ENCODE measurements around the gene TANK. TPM values are rescaled to one million over a fixed set of nuclear protein-coding genes. Genes with fewer than 3 reads are reported as not detected.

TANK gene
- total RNA-seq, 1 donor from 2014 or later = 18.4 TPM

DNA sequence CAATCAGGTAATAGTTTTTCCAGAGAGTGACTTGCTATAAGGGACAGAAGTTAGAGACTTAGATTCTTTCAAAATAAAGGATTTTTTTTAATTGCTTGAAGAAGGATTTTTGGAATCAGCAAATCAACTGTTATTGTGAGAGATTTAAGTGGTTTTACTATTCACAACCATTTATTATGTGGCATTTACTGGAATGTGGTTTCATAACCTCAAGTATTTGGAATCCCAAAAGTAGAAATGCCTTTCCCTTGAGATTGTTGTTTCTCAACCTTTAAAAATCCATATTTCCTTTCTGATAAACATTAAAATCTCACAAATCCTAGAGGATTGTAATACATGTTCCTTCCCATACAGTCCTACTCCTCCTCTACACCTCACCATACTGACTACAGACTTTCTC is 5.0 kb downstream of the TANK start:
- H3K36me3 ChIP-seq = peaks cover 6 to 13% of the 10 kb centered on the region in 2 donors
- H3K4me3 ChIP-seq = no peak overlapping the region
- H3K27ac ChIP-seq = no peak overlapping the region
- DNase-seq (ENCODE audit: low spot score in 2 of 2) = no peak
- peaks cover 0 to 30% of the 10 kb centered on the region in 2 donors for H3K4me1 ChIP-seq
- intact Hi-C loops (cut with DNase I) = no loop called here
- H3K27me3 ChIP-seq = no peaks in the 10 kb centered on the region
- TF ChIP-seq, protein P1, sequence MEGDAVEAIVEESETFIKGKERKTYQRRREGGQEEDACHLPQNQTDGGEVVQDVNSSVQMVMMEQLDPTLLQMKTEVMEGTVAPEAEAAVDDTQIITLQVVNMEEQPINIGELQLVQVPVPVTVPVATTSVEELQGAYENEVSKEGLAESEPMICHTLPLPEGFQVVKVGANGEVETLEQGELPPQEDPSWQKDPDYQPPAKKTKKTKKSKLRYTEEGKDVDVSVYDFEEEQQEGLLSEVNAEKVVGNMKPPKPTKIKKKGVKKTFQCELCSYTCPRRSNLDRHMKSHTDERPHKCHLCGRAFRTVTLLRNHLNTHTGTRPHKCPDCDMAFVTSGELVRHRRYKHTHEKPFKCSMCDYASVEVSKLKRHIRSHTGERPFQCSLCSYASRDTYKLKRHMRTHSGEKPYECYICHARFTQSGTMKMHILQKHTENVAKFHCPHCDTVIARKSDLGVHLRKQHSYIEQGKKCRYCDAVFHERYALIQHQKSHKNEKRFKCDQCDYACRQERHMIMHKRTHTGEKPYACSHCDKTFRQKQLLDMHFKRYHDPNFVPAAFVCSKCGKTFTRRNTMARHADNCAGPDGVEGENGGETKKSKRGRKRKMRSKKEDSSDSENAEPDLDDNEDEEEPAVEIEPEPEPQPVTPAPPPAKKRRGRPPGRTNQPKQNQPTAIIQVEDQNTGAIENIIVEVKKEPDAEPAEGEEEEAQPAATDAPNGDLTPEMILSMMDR (IDR thresholded peaks at IDR 0.05) = no peak
- H3K9me3 ChIP-seq = no peaks in the 10 kb centered on the region

GRCh38 chr2:161165811-161166210 is 5.6 kb downstream of the TANK start:
- H3K27me3 ChIP-seq = no peaks in the 10 kb centered on the region
- peaks cover 6 to 13% of the 10 kb centered on the region in 2 donors for H3K36me3 ChIP-seq
- H3K9me3 ChIP-seq = no peaks in the 10 kb centered on the region
- DNase-seq (ENCODE audit: low spot score in 2 of 2) = no peak
- TF ChIP-seq, protein P1 (IDR thresholded peaks at IDR 0.05) = no peak
- intact Hi-C loops (cut with DNase I) = no loop called here
- H3K4me1 ChIP-seq = peaks cover 0 to 34% of the 10 kb centered on the region in 2 donors
- H3K27ac ChIP-seq = no peak overlapping the region
- H3K4me3 ChIP-seq = no peak overlapping the region

GRCh38 chr2:161166538-161167409 is 6.5 kb downstream of the TANK start:
- H3K9me3 ChIP-seq = no peaks in the 10 kb centered on the region
- peaks cover 6 to 13% of the 10 kb centered on the region in 2 donors for H3K36me3 ChIP-seq
- H3K4me3 ChIP-seq = no peak overlapping the region
- no peak for DNase-seq (ENCODE audit: low spot score in 2 of 2)
- peaks cover 0 to 37% of the 10 kb centered on the region in 2 donors for H3K4me1 ChIP-seq
- H3K27me3 ChIP-seq = no peaks in the 10 kb centered on the region
- TF ChIP-seq, protein P1 (IDR thresholded peaks at IDR 0.05) = no peak
- no peak overlapping the region for H3K27ac ChIP-seq
- intact Hi-C loops (cut with DNase I) = no loop called here

- Histone ChIP-seq H3K9me3 (no peaks in the 10 kb centered on the region), H3K4me1 (peaks cover 0 to 22% of the 10 kb centered on the region in 2 donors), H3K27ac (no peak overlapping the region), H3K4me3 (no peak overlapping the region), H3K27me3 (no peaks in the 10 kb centered on the region), H3K36me3 (no peaks in the 10 kb centered on the region)
- TF ChIP-seq, protein P1 (IDR thresholded peaks at IDR 0.05) = no peak
- intact Hi-C loops (cut with DNase I) = no loop called here
- DNase-seq (ENCODE audit: low spot score in 2 of 2) = no peak
Observed at GRCh38 chr2:161169335-161169734, 9.1 kb downstream of the TANK start.

GRCh38 chr2:161170377-161170776 is 10.1 kb downstream of the TANK start:
- TF ChIP-seq, protein P1 (IDR thresholded peaks at IDR 0.05) = no peak
- no peaks in the 10 kb centered on the region for H3K27me3 ChIP-seq
- H3K27ac ChIP-seq = no peak overlapping the region
- intact Hi-C loops (cut with DNase I) = no loop called here
- peaks cover 0 to 16% of the 10 kb centered on the region in 2 donors for H3K4me1 ChIP-seq
- H3K36me3 ChIP-seq = peaks cover 0 to 4% of the 10 kb centered on the region in 2 donors
- no peak overlapping the region for H3K4me3 ChIP-seq
- H3K9me3 ChIP-seq = no peaks in the 10 kb centered on the region
- DNase-seq (ENCODE audit: low spot score in 2 of 2) = no peak

All from ascending aorta (tissue), 2 donors.